GM23338 (cell line): ENCODE results near the gene JAM3. TPM values are rescaled to one million over a fixed set of nuclear protein-coding genes. Genes with fewer than 3 reads are reported as not detected.

Source experiments
- ATAC-seq: fragments of 200-7000 bp; cut with Tn5 transposase; 3 replicates; pipeline ENCODE4 v1.9.1; 2020
- DNase-seq: peaks from one replicate; pipeline ENCODE4 v3.0.0-alpha.2; 2015; ENCODE audit warnings: low spot score
- H2AFZ ChIP-seq: fragments of 200-600 bp; sonication (generic); 2 replicates; pipeline ENCODE4 v1.8.0; 2016; ENCODE audit warnings: antibody characterized with exemption, mild to moderate bottlenecking, moderate library complexity
- H3F3A ChIP-seq: fragments of 200-600 bp; sonication (generic); replicated peaks from 2 replicates; pipeline ENCODE4 v1.8.0; 2017; ENCODE audit warnings: antibody characterized with exemption, mixed run types, low read depth
- H3K27ac ChIP-seq: fragments of 200-600 bp; sonication (generic); 2 replicates; pipeline ENCODE4 v1.6.1; 2016; ENCODE audit warnings: low read depth
- H3K27me3 ChIP-seq: fragments of 200-600 bp; sonication (generic); 2 replicates; pipeline ENCODE4 v1.8.0; 2016; ENCODE audit warnings: mild to moderate bottlenecking, mixed run types, moderate library complexity; ENCODE audit not compliant: insufficient read depth
- H3K36me3 ChIP-seq: fragments of 200-600 bp; sonication (generic); 2 replicates; pipeline ENCODE4 v1.8.0; 2016; ENCODE audit warnings: mild to moderate bottlenecking; ENCODE audit not compliant: insufficient read depth
- H3K4me1 ChIP-seq: fragments of 200-600 bp; sonication (generic); 2 replicates; pipeline ENCODE4 v1.8.0; 2016; ENCODE audit warnings: mild to moderate bottlenecking, moderate library complexity; ENCODE audit not compliant: insufficient read depth
- H3K4me2 ChIP-seq: fragments of 200-600 bp; sonication (generic); 2 replicates; pipeline ENCODE4 v1.7.1; 2017; ENCODE audit warnings: mixed run types
- H3K4me3 ChIP-seq: fragments of 200-600 bp; sonication (generic); 2 replicates; pipeline ENCODE4 v1.6.1; 2016; ENCODE audit warnings: mixed run types
- H3K79me2 ChIP-seq: fragments of 200-600 bp; sonication (generic); replicated peaks from 2 replicates; pipeline ENCODE4 v1.8.0; 2017; ENCODE audit warnings: mild to moderate bottlenecking; ENCODE audit not compliant: insufficient read depth
- H3K9me2 ChIP-seq: fragments of 200-600 bp; sonication (generic); 2 replicates; pipeline ENCODE4 v1.8.0; 2017; ENCODE audit not compliant: insufficient read depth
- H4K20me1 ChIP-seq: fragments of 200-600 bp; sonication (generic); replicated peaks from 2 replicates; pipeline ENCODE4 v1.8.0; 2017; ENCODE audit warnings: mild to moderate bottlenecking; ENCODE audit not compliant: insufficient read depth
- H3K27ac Mint-ChIP-seq: 2 replicates; pipeline ENCODE4 v1.8.0; 2020; ENCODE audit warnings: inconsistent platforms, mild to moderate bottlenecking, moderate library complexity, mixed read lengths
- H3K27me3 Mint-ChIP-seq: 3 replicates; pipeline ENCODE4 v1.8.0; 2022; ENCODE audit warnings: low read depth, mild to moderate bottlenecking, moderate library complexity, mixed read lengths, inconsistent platforms; ENCODE audit not compliant: insufficient read depth, poor library complexity
- H3K36me3 Mint-ChIP-seq: 3 replicates; pipeline ENCODE4 v1.8.0; 2021; ENCODE audit warnings: low read depth, mild to moderate bottlenecking, inconsistent platforms, moderate library complexity, mixed read lengths
- H3K4me1 Mint-ChIP-seq: 3 replicates; pipeline ENCODE4 v1.8.0; 2020; ENCODE audit warnings: mild to moderate bottlenecking, inconsistent platforms, mixed read lengths
- H3K4me3 Mint-ChIP-seq: 3 replicates; pipeline ENCODE4 v1.8.0; 2021; ENCODE audit warnings: moderate library complexity, mild to moderate bottlenecking, inconsistent platforms, mixed read lengths
- H3K9me3 Mint-ChIP-seq: 3 replicates; pipeline ENCODE4 v1.8.0; 2020; ENCODE audit warnings: moderate library complexity, mild to moderate bottlenecking, inconsistent platforms, mixed read lengths
- CREB1 ChIP-seq: fragments of 250-450 bp; sonication (Bioruptor Pico); IDR thresholded peaks from 2 replicates; pipeline ENCODE4 v1.5.0; 2020; ENCODE audit warnings: low read depth, mild to moderate bottlenecking, moderate library complexity
- CTCF ChIP-seq, 2 experiments: fragments of 200-600 bp in 1 of 2; sonication (generic) in 1 of 2; conservative IDR thresholded peaks; 2 replicates each; pipeline versions ENCODE4 v1.5.1 to v1.6.1; 2016 to 2017; ENCODE audit warnings: antibody characterized with exemption in 2 of 2, low read depth in 2 of 2, mild to moderate bottlenecking in 2 of 2, moderate library complexity in 1 of 2
- ETS1 ChIP-seq: IDR thresholded peaks from 2 replicates; pipeline ENCODE4 v1.6.1; 2016; ENCODE audit warnings: antibody characterized with exemption
- EZH2 ChIP-seq: fragments of 200-600 bp; sonication (generic); IDR thresholded peaks from one replicate; pipeline ENCODE4 v1.8.0; 2017; ENCODE audit warnings: antibody characterized with exemption, mild to moderate bottlenecking, low read depth; ENCODE audit not compliant: unreplicated experiment
- EZH2phosphoT487 ChIP-seq: fragments of 200-600 bp; sonication (generic); IDR thresholded peaks from one replicate; pipeline ENCODE4 v1.8.1; 2018; ENCODE audit warnings: antibody characterized with exemption; ENCODE audit not compliant: unreplicated experiment
- JUNB ChIP-seq: IDR thresholded peaks from one replicate; pipeline ENCODE4 v1.6.1; 2016; ENCODE audit warnings: antibody characterized with exemption; ENCODE audit not compliant: unreplicated experiment
- NANOG ChIP-seq: IDR thresholded peaks from 2 replicates; pipeline ENCODE4 v1.6.1; 2016; ENCODE audit warnings: antibody characterized with exemption, borderline replicate concordance
- POLR2AphosphoS5 ChIP-seq: IDR thresholded peaks from 2 replicates; pipeline ENCODE4 v1.6.1; 2016; ENCODE audit warnings: antibody characterized with exemption, low read depth
- REST ChIP-seq: IDR thresholded peaks from one replicate; pipeline ENCODE4 v1.6.1; 2018; ENCODE audit warnings: antibody characterized with exemption; ENCODE audit not compliant: unreplicated experiment
- STAT1 ChIP-seq: IDR thresholded peaks from one replicate; pipeline ENCODE4 v1.6.1; 2016; ENCODE audit warnings: antibody characterized with exemption; ENCODE audit not compliant: unreplicated experiment
- ZNF114 ChIP-seq: fragments of 250-450 bp; sonication (Bioruptor Pico); IDR thresholded peaks from 2 replicates; pipeline ENCODE4 v1.5.0; 2020; ENCODE audit warnings: mild to moderate bottlenecking, moderate library complexity
- ZNF331 ChIP-seq: fragments of 250-450 bp; sonication (Bioruptor Pico); IDR thresholded peaks from 2 replicates; pipeline ENCODE4 v1.5.0; 2020; ENCODE audit warnings: low read depth, mild to moderate bottlenecking, moderate library complexity
- ZNF462 ChIP-seq: fragments of 250-450 bp; sonication (Bioruptor Pico); IDR thresholded peaks from 2 replicates; pipeline ENCODE4 v1.5.0; 2020; ENCODE audit warnings: mild to moderate bottlenecking, moderate library complexity
- polyA plus RNA-seq: library from polyadenylated mRNA; unstranded; fragments of >200 nt; fragmentation: Nextera tagmentation; extraction: Ambion mirVana; gene quantifications from 2 replicates; pipeline ENCODE4 v1.2.1, GENCODE V29; 2016
- total RNA-seq: library from RNA; depleted of rRNA; stranded (reverse); fragments of >200 nt; shearing (Covaris generic); gene quantifications from 2 replicates; pipeline ENCODE4 v1.2.3, GENCODE V29; 2014

JAM3 gene
- total and polyA plus RNA-seq, 2 experiments from 2014 or later: 14.1 to 41.5 TPM

GRCh38 chr11:134110252-134110815, 41.5 kb downstream of the JAM3 start:
- Histone ChIP-seq H3K4me1 (peaks cover 16% of the 10 kb centered on the region), H3K79me2 (peaks cover 22% of the 10 kb centered on the region), H2AFZ (no peak overlapping the region), H4K20me1 (peaks cover 3% of the 10 kb centered on the region; the same call in 1 of the 2 replicates), H3K27ac (no peak overlapping the region), H3K4me2 (no peak overlapping the region), H3K36me3 (no peaks in the 10 kb centered on the region), H3K27me3 (no peaks in the 10 kb centered on the region), H3F3A (no peaks in the 10 kb centered on the region), H3K4me3 (no peak overlapping the region), H3K9me2 (no peaks in the 10 kb centered on the region)
- ATAC-seq (no peak), DNase-seq (no peak)
- TF ChIP-seq CTCF (conservative IDR thresholded peaks at IDR 0.05; ENCODE audit: low read depth in 2 of 2) (no peak), ZNF331 (no peak), REST (no peak), ETS1 (no peak), POLR2AphosphoS5 (no peak), EZH2phosphoT487 (no peak), STAT1 (no peak), EZH2 (no peak), NANOG (no peak), ZNF462 (CRISPR knock-in tag) (no peak), ZNF114 (no peak), CREB1 (no peak), JUNB (no peak)
- no peak overlapping the region for H3K4me3 Mint-ChIP-seq
- peaks cover 15% of the 10 kb centered on the region; the same call in 1 of the 3 replicates for H3K36me3 Mint-ChIP-seq
- H3K9me3 Mint-ChIP-seq: peaks cover 19% of the 10 kb centered on the region
- peaks cover 1% of the 10 kb centered on the region for H3K27me3 Mint-ChIP-seq
- H3K27ac Mint-ChIP-seq: no peak overlapping the region
- peaks cover 16% of the 10 kb centered on the region for H3K4me1 Mint-ChIP-seq
